ENCODE results near the gene SAMD4B.

The SAMD4B gene

GRCh38 chr19:39405261-39405957, 63.2 kb downstream of the SAMD4B start:
- no peaks in the 10 kb centered on the region; the same call in 1 of the 2 replicates for H3K27me3 ChIP-seq (ENCODE audit: insufficient read depth, low read length)
- no peaks in the 10 kb centered on the region for H3K9me3 ChIP-seq (ENCODE audit: insufficient read depth, low read depth, low read length)
- H3K4me3 ChIP-seq (ENCODE audit: low read length): no peak overlapping the region
- no peak overlapping the region for H3K27ac ChIP-seq (ENCODE audit: low read length)
- H3K9ac ChIP-seq (ENCODE audit: low read depth, low read length): no peak overlapping the region
- peaks cover 9% of the 10 kb centered on the region; the same call in 1 of the 2 replicates for H3K36me3 ChIP-seq (ENCODE audit: insufficient read depth, low read depth, low read length)
- peaks cover 30% of the 10 kb centered on the region; the same call in 1 of the 2 replicates for H3K4me1 ChIP-seq (ENCODE audit: insufficient read depth, low read length)

GRCh38 chr19:39405958-39406655, 63.9 kb downstream of the SAMD4B start:
- peak overlapping the region; percentile 61; the same call in 1 of the 2 replicates for H3K9ac ChIP-seq (ENCODE audit: low read depth, low read length)

GRCh38 chr19:39406656-39407409, 64.6 kb downstream of the SAMD4B start, which contains the start of gene ZFP36:
Gene ZFP36, plus strand, starts transcription at chr19:39406847. Its CDS starts 58 bp downstream, at chr19:39406905.
- H3K36me3 ChIP-seq (ENCODE audit: insufficient read depth, low read depth, low read length): peaks cover 9% of the 10 kb centered on the region; the same call in 1 of the 2 replicates
- peak within 1 kb of the TSS; percentile 96 for H3K4me3 ChIP-seq (ENCODE audit: low read length)
- H3K9me3 ChIP-seq (ENCODE audit: insufficient read depth, low read depth, low read length): no peaks in the 10 kb centered on the region
- H3K27ac ChIP-seq (ENCODE audit: low read length): peak within 1 kb of the TSS; percentile 12
- H3K27me3 ChIP-seq (ENCODE audit: insufficient read depth, low read length): no peaks in the 10 kb centered on the region; the same call in 1 of the 2 replicates
- peaks cover 37% of the 10 kb centered on the region for H3K4me1 ChIP-seq (ENCODE audit: insufficient read depth, low read length)
- peak within 1 kb of the TSS; percentile 90; the same call in 1 of the 2 replicates for H3K9ac ChIP-seq (ENCODE audit: low read depth, low read length)

More at GRCh38 chr19:39405958-39406655, 63.9 kb downstream of the SAMD4B start:
- peak overlapping the region; percentile 96 for H3K4me3 ChIP-seq (ENCODE audit: low read length)
- H3K4me1 ChIP-seq (ENCODE audit: insufficient read depth, low read length): peaks cover 36% of the 10 kb centered on the region
- H3K27ac ChIP-seq (ENCODE audit: low read length): peak overlapping the region; percentile 12
- H3K27me3 ChIP-seq (ENCODE audit: insufficient read depth, low read length): no peaks in the 10 kb centered on the region; the same call in 1 of the 2 replicates
- no peaks in the 10 kb centered on the region for H3K9me3 ChIP-seq (ENCODE audit: insufficient read depth, low read depth, low read length)
- peaks cover 9% of the 10 kb centered on the region; the same call in 1 of the 2 replicates for H3K36me3 ChIP-seq (ENCODE audit: insufficient read depth, low read depth, low read length)

GRCh38 chr19:39407410-39407659, 65.1 kb downstream of the SAMD4B start:
- H3K27me3 ChIP-seq (ENCODE audit: insufficient read depth, low read length): no peaks in the 10 kb centered on the region; the same call in 1 of the 2 replicates
- peak overlapping the region; percentile 90; the same call in 1 of the 2 replicates for H3K9ac ChIP-seq (ENCODE audit: low read depth, low read length)
- H3K27ac ChIP-seq (ENCODE audit: low read length): no peak overlapping the region
- no peaks in the 10 kb centered on the region for H3K9me3 ChIP-seq (ENCODE audit: insufficient read depth, low read depth, low read length)
- H3K4me1 ChIP-seq (ENCODE audit: insufficient read depth, low read length): peaks cover 32% of the 10 kb centered on the region
- peak overlapping the region; percentile 96 for H3K4me3 ChIP-seq (ENCODE audit: low read length)
- H3K36me3 ChIP-seq (ENCODE audit: insufficient read depth, low read depth, low read length): peaks cover 9% of the 10 kb centered on the region; the same call in 1 of the 2 replicates

- Histone ChIP-seq H3K36me3 (ENCODE audit: insufficient read depth, low read depth, low read length) (peaks cover 9% of the 10 kb centered on the region; the same call in 1 of the 2 replicates), H3K4me1 (ENCODE audit: insufficient read depth, low read length) (peaks cover 32% of the 10 kb centered on the region), H3K9me3 (ENCODE audit: insufficient read depth, low read depth, low read length) (no peaks in the 10 kb centered on the region), H3K27ac (ENCODE audit: low read length) (no peak overlapping the region), H3K27me3 (ENCODE audit: insufficient read depth, low read length) (no peaks in the 10 kb centered on the region; the same call in 1 of the 2 replicates), H3K9ac (ENCODE audit: low read depth, low read length) (peak overlapping the region; percentile 90; the same call in 1 of the 2 replicates), H3K4me3 (ENCODE audit: low read length) (peak overlapping the region; percentile 96; the same call in 1 of the 2 replicates)
These were observed 65.6 kb downstream of the SAMD4B start for GRCh38 chr19:39407660-39408391.

GRCh38 chr19:39408392-39409207, 66.4 kb downstream of the SAMD4B start:
- peaks cover 32% of the 10 kb centered on the region for H3K4me1 ChIP-seq (ENCODE audit: insufficient read depth, low read length)
- H3K27me3 ChIP-seq (ENCODE audit: insufficient read depth, low read length): no peaks in the 10 kb centered on the region; the same call in 1 of the 2 replicates
- H3K36me3 ChIP-seq (ENCODE audit: insufficient read depth, low read depth, low read length): peaks cover 9% of the 10 kb centered on the region; the same call in 1 of the 2 replicates
- no peak overlapping the region; the same call in 1 of the 2 replicates for H3K9ac ChIP-seq (ENCODE audit: low read depth, low read length)
- H3K27ac ChIP-seq (ENCODE audit: low read length): no peak overlapping the region
- H3K4me3 ChIP-seq (ENCODE audit: low read length): peak overlapping the region; percentile 92
- no peaks in the 10 kb centered on the region for H3K9me3 ChIP-seq (ENCODE audit: insufficient read depth, low read depth, low read length)

- Histone ChIP-seq H3K9ac (ENCODE audit: low read depth, low read length) (peak overlapping the region; percentile 97), H3K27me3 (ENCODE audit: insufficient read depth, low read length) (no peaks in the 10 kb centered on the region; the same call in 1 of the 2 replicates), H3K9me3 (ENCODE audit: insufficient read depth, low read depth, low read length) (no peaks in the 10 kb centered on the region), H3K4me1 (ENCODE audit: insufficient read depth, low read length) (peaks cover 32% of the 10 kb centered on the region), H3K36me3 (ENCODE audit: insufficient read depth, low read depth, low read length) (peaks cover 9% of the 10 kb centered on the region; the same call in 1 of the 2 replicates), H3K27ac (ENCODE audit: low read length) (peak overlapping the region; percentile 6), H3K4me3 (ENCODE audit: low read length) (peak overlapping the region; percentile 92)
These were observed 67.2 kb downstream of the SAMD4B start for GRCh38 chr19:39409208-39410016.

GRCh38 chr19:39410017-39410830, 68.0 kb downstream of the SAMD4B start:
- no peaks in the 10 kb centered on the region; the same call in 1 of the 2 replicates for H3K27me3 ChIP-seq (ENCODE audit: insufficient read depth, low read length)
- H3K9me3 ChIP-seq (ENCODE audit: insufficient read depth, low read depth, low read length): no peaks in the 10 kb centered on the region
- peaks cover 9% of the 10 kb centered on the region for H3K36me3 ChIP-seq (ENCODE audit: insufficient read depth, low read depth, low read length)
- peaks cover 31% of the 10 kb centered on the region for H3K4me1 ChIP-seq (ENCODE audit: insufficient read depth, low read length)
- H3K9ac ChIP-seq (ENCODE audit: low read depth, low read length): peak overlapping the region; percentile 97
- H3K27ac ChIP-seq (ENCODE audit: low read length): peak overlapping the region; percentile 6
- H3K4me3 ChIP-seq (ENCODE audit: low read length): peak overlapping the region; percentile 92

- H3K27ac ChIP-seq (ENCODE audit: low read length): peak overlapping the region; percentile 6
- peak overlapping the region; percentile 97; the same call in 1 of the 2 replicates for H3K9ac ChIP-seq (ENCODE audit: low read depth, low read length)
- peaks cover 26% of the 10 kb centered on the region for H3K4me1 ChIP-seq (ENCODE audit: insufficient read depth, low read length)
- no peaks in the 10 kb centered on the region; the same call in 1 of the 2 replicates for H3K27me3 ChIP-seq (ENCODE audit: insufficient read depth, low read length)
- H3K4me3 ChIP-seq (ENCODE audit: low read length): peak overlapping the region; percentile 92
- H3K9me3 ChIP-seq (ENCODE audit: insufficient read depth, low read depth, low read length): no peaks in the 10 kb centered on the region
- H3K36me3 ChIP-seq (ENCODE audit: insufficient read depth, low read depth, low read length): peaks cover 12% of the 10 kb centered on the region
These were observed 68.5 kb downstream of the SAMD4B start for GRCh38 chr19:39410831-39411080.

All from iPS-20b (cell line).